Fibroblast of lung (primary cell): ENCODE data around the gene ZDHHC11. TPM values are rescaled to one million over a fixed set of nuclear protein-coding genes. Genes with fewer than 3 reads are reported as not detected.
A peak's percentile ranks its signal among the peaks of the same experiment; 100 is the strongest.
"Not testable (repeated sequence)": the region's sequence is repeated elsewhere in the genome, so short reads cannot be mapped to it uniquely, and the experiment has no call there.

ENCODE experiments used
- DNase-seq, 2 donors: peaks; one replicate each; pipeline versions ENCODE4 v3.0.0 to v3.0.0-alpha.2; 2010; ENCODE audit warnings: low read depth in 2 of 2
- H2AFZ ChIP-seq: 2 replicates; pipeline ENCODE4 v1.5.1; 2012; ENCODE audit warnings: low read length, control low read depth, inconsistent platforms
- H3K27ac ChIP-seq: 2 replicates; pipeline ENCODE4 v1.5.1; 2011; ENCODE audit warnings: low read length, control low read depth; ENCODE audit not compliant: insufficient read depth
- H3K27me3 ChIP-seq: 2 replicates; pipeline ENCODE4 v1.5.1; 2011; ENCODE audit warnings: mild to moderate bottlenecking, low read length; ENCODE audit not compliant: control insufficient read depth, insufficient read depth
- H3K36me3 ChIP-seq: 2 replicates; pipeline ENCODE4 v1.5.1; 2011; ENCODE audit warnings: low read length; ENCODE audit not compliant: control insufficient read depth, insufficient read depth
- H3K4me1 ChIP-seq: 2 replicates; pipeline ENCODE4 v1.5.1; 2011; ENCODE audit warnings: low read length; ENCODE audit not compliant: control insufficient read depth, insufficient read depth; ENCODE audit errors: extremely low read depth
- H3K4me2 ChIP-seq: 2 replicates; pipeline ENCODE4 v1.5.1; 2011; ENCODE audit warnings: low read length, control low read depth; ENCODE audit not compliant: insufficient read depth; ENCODE audit errors: extremely low read depth
- H3K4me3 ChIP-seq, 4 experiments: fragments of 200-600 bp in 1 of 4; sonication (generic) in 1 of 4; replicated peaks in 1 of 4; 2 replicates each; pipeline ENCODE4 v1.5.1; 2011 to 2016; ENCODE audit warnings: low read length in 4 of 4, low read depth in 3 of 4, mild to moderate bottlenecking in 3 of 4, control low read depth in 2 of 4, inconsistent platforms in 1 of 4, mixed read lengths in 1 of 4; ENCODE audit not compliant: insufficient read depth in 1 of 4; ENCODE audit errors: control extremely low read depth in 1 of 4
- H3K79me2 ChIP-seq: 2 replicates; pipeline ENCODE4 v1.5.1; 2012; ENCODE audit warnings: mild to moderate bottlenecking, low read length, inconsistent platforms; ENCODE audit not compliant: control insufficient read depth, insufficient read depth
- H3K9ac ChIP-seq: 2 replicates; pipeline ENCODE4 v1.5.1; 2011; ENCODE audit warnings: mild to moderate bottlenecking, low read length, control low read depth; ENCODE audit not compliant: insufficient read depth
- H3K9me3 ChIP-seq: 2 replicates; pipeline ENCODE4 v1.5.1; 2012; ENCODE audit warnings: low read depth, low read length; ENCODE audit not compliant: control insufficient read depth, insufficient read depth
- H4K20me1 ChIP-seq: 2 replicates; pipeline ENCODE4 v1.5.1; 2011; ENCODE audit warnings: low read length; ENCODE audit not compliant: control insufficient read depth, insufficient read depth; ENCODE audit errors: extremely low read depth
- EZH2 ChIP-seq: IDR thresholded peaks from 2 replicates; pipeline ENCODE4 v1.5.1; 2012; ENCODE audit warnings: low read length, control low read depth, mild to moderate bottlenecking; ENCODE audit errors: missing control alignments
- polyA plus RNA-seq, 2 donors: library from polyadenylated mRNA; depleted of rRNA in 1 of 2; stranded (reverse) in 1 of 2; unstranded in 1 of 2; fragments of >200 nt; gene quantifications; 2 replicates each; pipeline ENCODE4 v1.2.1, GENCODE V29; 2011 to 2012; ENCODE audit warnings: missing spikeins in 1 of 2
- total RNA-seq: library from RNA; depleted of rRNA; stranded (reverse); fragments of >200 nt; gene quantifications from 2 replicates; pipeline ENCODE4 v1.2.1, GENCODE V29; 2014

The ZDHHC11 gene
- total and polyA plus RNA-seq, 2 donors (not counting 1 experiment from before 2014, with no cell fraction given), result 0.23 to 2.5 TPM

GRCh38 chr5:801472-801871 lies 49.3 kb downstream of the ZDHHC11 start:
- Histone ChIP-seq H4K20me1 (no peaks in the 10 kb centered on the region), H3K9ac (no peak overlapping the region), H2AFZ (no peak overlapping the region), H3K27ac (no peak overlapping the region), H3K4me1 (no peaks in the 10 kb centered on the region), H3K27me3 (no peaks in the 10 kb centered on the region), H3K79me2 (no peaks in the 10 kb centered on the region), H3K4me2 (no peak overlapping the region), H3K36me3 (no peaks in the 10 kb centered on the region), H3K9me3 (no peaks in the 10 kb centered on the region), H3K4me3 (no peak overlapping the region)
- DNase-seq, result peak in 1 of 2 donors; percentile 5
- no peak for TF ChIP-seq EZH2

- H3K79me2 ChIP-seq, H4K20me1 ChIP-seq, H3K4me2 ChIP-seq, H3K9me3 ChIP-seq, H3K27ac ChIP-seq, H3K4me3 ChIP-seq, H3K9ac ChIP-seq, H3K27me3 ChIP-seq, H3K4me1 ChIP-seq, H2AFZ ChIP-seq, H3K36me3 ChIP-seq: not testable (repeated sequence)
- DNase-seq, result peak in 1 of 2 donors; percentile 27
Observed at GRCh38 chr5:801055-801454, 49.7 kb downstream of the ZDHHC11 start.

- not testable (repeated sequence) for H4K20me1 ChIP-seq, H3K9me3 ChIP-seq, H3K4me3 ChIP-seq, H3K36me3 ChIP-seq, H3K27ac ChIP-seq, H3K27me3 ChIP-seq, DNase-seq, H3K4me2 ChIP-seq, H3K79me2 ChIP-seq, H3K9ac ChIP-seq, H2AFZ ChIP-seq, H3K4me1 ChIP-seq
Observed at GRCh38 chr5:798505-799138, 52.2 kb downstream of the ZDHHC11 start.

- not testable (repeated sequence) for H3K9me3 ChIP-seq, H3K36me3 ChIP-seq, DNase-seq, H3K27ac ChIP-seq, H2AFZ ChIP-seq, H3K4me3 ChIP-seq, H3K27me3 ChIP-seq, H4K20me1 ChIP-seq, H3K79me2 ChIP-seq, H3K9ac ChIP-seq, H3K4me1 ChIP-seq, H3K4me2 ChIP-seq
Observed at GRCh38 chr5:797986-798385, 52.8 kb downstream of the ZDHHC11 start.

GRCh38 chr5:795873-796272 lies 54.9 kb downstream of the ZDHHC11 start:
- not testable (repeated sequence) for H3K27me3 ChIP-seq, H3K9ac ChIP-seq, H3K4me3 ChIP-seq, H3K27ac ChIP-seq, DNase-seq, H3K4me1 ChIP-seq, H3K36me3 ChIP-seq, H4K20me1 ChIP-seq, H3K9me3 ChIP-seq, H2AFZ ChIP-seq, H3K79me2 ChIP-seq, H3K4me2 ChIP-seq

- not testable (repeated sequence) for H4K20me1 ChIP-seq, H3K9me3 ChIP-seq, H3K4me1 ChIP-seq, H3K27ac ChIP-seq, H3K79me2 ChIP-seq, H3K36me3 ChIP-seq, H3K9ac ChIP-seq, H3K27me3 ChIP-seq, H2AFZ ChIP-seq, DNase-seq, H3K4me3 ChIP-seq, H3K4me2 ChIP-seq
Observed at GRCh38 chr5:794948-795347, 55.8 kb downstream of the ZDHHC11 start.

- not testable (repeated sequence) for H2AFZ ChIP-seq, H4K20me1 ChIP-seq, H3K4me2 ChIP-seq, H3K27ac ChIP-seq, H3K9me3 ChIP-seq, H3K79me2 ChIP-seq, H3K9ac ChIP-seq, DNase-seq, H3K36me3 ChIP-seq, H3K4me3 ChIP-seq, H3K4me1 ChIP-seq, H3K27me3 ChIP-seq
Observed at GRCh38 chr5:788703-789102, 62.1 kb downstream of the ZDHHC11 start.
